Endothelial cell of umbilical vein (primary cell): ENCODE data around the gene KMT5B. TPM values are rescaled to one million over a fixed set of nuclear protein-coding genes. Genes with fewer than 3 reads are reported as not detected.

Experiments
- BruUV-seq: library from RNA; stranded (reverse); fragments of 400-500 nt; replicated peaks from 2 replicates; lab custom pipeline; 2021; lab: Mats Ljungman, UMichigan
- CTCF ChIA-PET: fragments of 300-600, 350-600 bp; sonication (Branson Sonifier 250); formaldehyde crosslinking; loops from one replicate; lab custom pipeline; 2021; ENCODE audit warnings: antibody characterized with exemption, inconsistent platforms; lab: Charles Lee
- POLR2A ChIA-PET: fragments of 300-600, 350-600 bp; sonication (Branson Sonifier 250); formaldehyde crosslinking; loops from one replicate; lab custom pipeline; 2021; ENCODE audit warnings: antibody characterized with exemption, inconsistent platforms; lab: Charles Lee
- DNase-seq: peaks from one replicate; pipeline ENCODE4 v3.0.0-alpha.2; 2011; ENCODE audit warnings: low read depth, low spot score
- FAIRE-seq: peaks from 2 replicates; lab custom pipeline; 2011; peaks lifted over from hg19 to GRCh38; lab: Jason Lieb, UNC
- H2AFZ ChIP-seq: 2 replicates; pipeline ENCODE4 v1.6.0; 2012; ENCODE audit warnings: low read depth, low read length, control low read depth, inconsistent platforms
- H3K27ac ChIP-seq: 2 replicates; pipeline ENCODE4 v1.5.1; 2011; ENCODE audit warnings: low read depth, mild to moderate bottlenecking, control low read depth, low read length, moderate library complexity; ENCODE audit not compliant: insufficient read depth
- H3K27me3 ChIP-seq, 2 experiments: 2 replicates each; pipeline versions ENCODE4 v1.6.0 to v1.6.1; 2011; ENCODE audit warnings: low read length in 2 of 2, mixed read lengths in 1 of 2; ENCODE audit not compliant: control insufficient read depth in 2 of 2, insufficient read depth in 2 of 2
- H3K36me3 ChIP-seq, 2 experiments: 2 replicates in 1 of 2; 3 replicates in 1 of 2; pipeline ENCODE4 v1.5.1; 2011; ENCODE audit warnings: low read length in 2 of 2, mild to moderate bottlenecking in 1 of 2, moderate library complexity in 1 of 2; ENCODE audit not compliant: control insufficient read depth in 2 of 2, insufficient read depth in 2 of 2; ENCODE audit errors: extremely low read depth in 1 of 2
- H3K4me1 ChIP-seq: 3 replicates; pipeline ENCODE4 v1.5.1; 2011; ENCODE audit warnings: mild to moderate bottlenecking, low read length; ENCODE audit not compliant: control insufficient read depth, insufficient read depth; ENCODE audit errors: extremely low read depth
- H3K4me2 ChIP-seq: 2 replicates; pipeline ENCODE4 v1.6.1; 2011; ENCODE audit warnings: low read length, control low read depth, mixed read lengths; ENCODE audit not compliant: insufficient read depth
- H3K4me3 ChIP-seq, 3 experiments: fragments of 200-600 bp in 1 of 3; sonication (generic), shearing (Covaris generic) in 1 of 3; replicated peaks in 1 of 3; 2 replicates each; pipeline ENCODE4 v1.5.1; 2011 to 2016; ENCODE audit warnings: control low read depth in 3 of 3, low read length in 3 of 3, mild to moderate bottlenecking in 2 of 3, inconsistent platforms in 1 of 3, low read depth in 1 of 3, moderate library complexity in 1 of 3; ENCODE audit not compliant: insufficient read depth in 1 of 3
- H3K79me2 ChIP-seq: 2 replicates; pipeline ENCODE4 v1.6.0; 2012; ENCODE audit warnings: low read length, inconsistent platforms; ENCODE audit not compliant: control insufficient read depth, insufficient read depth
- H3K9ac ChIP-seq: replicated peaks from 2 replicates; pipeline ENCODE3; 2011; ENCODE audit warnings: low read length, control low read depth; ENCODE audit not compliant: insufficient read depth; ENCODE audit errors: extremely low read depth
- H3K9me1 ChIP-seq: replicated peaks from 3 replicates; pipeline ENCODE4 v1.6.0; 2011; ENCODE audit warnings: mild to moderate bottlenecking, low read length; ENCODE audit not compliant: control insufficient read depth, insufficient read depth; ENCODE audit errors: extremely low read depth
- H3K9me3 ChIP-seq: replicated peaks from 2 replicates; pipeline ENCODE4 v1.5.1; 2012; ENCODE audit warnings: low read length, inconsistent platforms; ENCODE audit not compliant: control insufficient read depth, insufficient read depth
- H4K20me1 ChIP-seq: replicated peaks from 2 replicates; pipeline ENCODE3; 2011; ENCODE audit warnings: mild to moderate bottlenecking, low read length; ENCODE audit not compliant: control insufficient read depth, insufficient read depth; ENCODE audit errors: extremely low read depth
- CTCF ChIP-seq, 2 donors: IDR thresholded peaks; 1 replicate in 1 of 2; 2 replicates in 1 of 2; pipeline ENCODE4 v1.5.1; 2011; ENCODE audit warnings: low read length in 2 of 2, mild to moderate bottlenecking in 2 of 2, moderate library complexity in 2 of 2, control low read depth in 1 of 2, inconsistent platforms in 1 of 2, low read depth in 1 of 2; ENCODE audit not compliant: insufficient read depth in 1 of 2; ENCODE audit errors: extremely low read depth in 1 of 2
- EZH2 ChIP-seq: IDR thresholded peaks from 2 replicates; pipeline ENCODE4 v1.6.1; 2012; ENCODE audit warnings: borderline replicate concordance, low read depth, mild to moderate bottlenecking, moderate library complexity, low read length, inconsistent platforms; ENCODE audit not compliant: severe bottlenecking
- FOS ChIP-seq: IDR thresholded peaks from 2 replicates; pipeline ENCODE4 v1.6.1; 2011; ENCODE audit warnings: mild to moderate bottlenecking, low read length, moderate library complexity, borderline replicate concordance; ENCODE audit not compliant: insufficient read depth
- GATA2 ChIP-seq: IDR thresholded peaks from 2 replicates; pipeline ENCODE4 v1.7.0; 2011; ENCODE audit warnings: low read depth, mild to moderate bottlenecking, moderate library complexity, mixed read lengths, low read length; ENCODE audit not compliant: insufficient read length, insufficient read depth
- JUN ChIP-seq: IDR thresholded peaks from 2 replicates; pipeline ENCODE4 v1.6.1; 2011; ENCODE audit warnings: borderline replicate concordance, low read depth; ENCODE audit not compliant: insufficient read length, insufficient read depth
- MAX ChIP-seq: IDR thresholded peaks from 2 replicates; pipeline ENCODE4 v1.6.1; 2011; ENCODE audit not compliant: insufficient read depth, insufficient read length
- MYC ChIP-seq: IDR thresholded peaks from one replicate; pipeline ENCODE4 v1.6.1; 2011; ENCODE audit warnings: mild to moderate bottlenecking, low read depth, low read length
- POLR2A ChIP-seq: IDR thresholded peaks from 2 replicates; pipeline ENCODE4 v1.6.1; 2012; ENCODE audit warnings: low read depth, mild to moderate bottlenecking, control low read depth, low read length
- POLR2AphosphoS5 ChIP-seq: IDR thresholded peaks from 2 replicates; pipeline ENCODE4 v1.6.1; 2012; ENCODE audit warnings: low read depth, mild to moderate bottlenecking, control low read depth, low read length, moderate library complexity; ENCODE audit not compliant: insufficient read depth
- dilution Hi-C: fragments of 300-500 bp; cut with MboI; formaldehyde crosslinking; loops from one replicate; pipeline ENCODE4 v1.15.0; 2019; ENCODE audit warnings: low sequenced_read_pairs; ENCODE audit not compliant: extremely low pct_ligation_motif_present
- intact Hi-C: fragments of 100-400 bp; cut with micrococcal nuclease; formaldehyde crosslinking; loops from one replicate; pipeline ENCODE4 v1.10.0; 2022
- polyA plus RNA-seq, 4 experiments: library from polyadenylated mRNA; depleted of rRNA in 3 of 4; stranded (reverse) in 3 of 4; unstranded in 1 of 4; fragments of >200 nt; gene quantifications; 2 replicates each; pipeline versions ENCODE4 v1.2.1 to v1.2.3, GENCODE V29; 2011 to 2012; ENCODE audit warnings: missing spikeins in 1 of 4
- total RNA-seq: library from RNA; stranded (reverse); gene quantifications from 2 replicates; pipeline ENCODE4 v1.2.3, GENCODE V29; 2021

KMT5B gene
- total and polyA plus RNA-seq, 2 donors (not counting 3 experiments of a cell fraction or from before 2014, with no cell fraction given) = 10.1 to 36.3 TPM

GRCh38 chr11:68196219-68196618 is 16.9 kb downstream of the KMT5B start:
- POLR2A ChIA-PET = no interaction called here
- Histone ChIP-seq H3K27ac (no peak overlapping the region), H3K4me1 (no peaks in the 10 kb centered on the region), H3K9me3 (no peaks in the 10 kb centered on the region), H2AFZ (no peak overlapping the region), H3K4me2 (no peak overlapping the region), H3K27me3 (no peaks in the 10 kb centered on the region), H3K9me1 (no peaks in the 10 kb centered on the region), H3K4me3 (no peak overlapping the region), H3K36me3 (no peaks in the 10 kb centered on the region), H4K20me1 (peaks cover 9% of the 10 kb centered on the region), H3K9ac (no peak overlapping the region), H3K79me2 (peaks cover 76% of the 10 kb centered on the region)
- no peak for TF ChIP-seq JUN
- no peak for TF ChIP-seq MAX
- TF ChIP-seq POLR2A = no peak
- TF ChIP-seq GATA2 = no peak
- TF ChIP-seq EZH2 = no peak
- no peak for TF ChIP-seq POLR2AphosphoS5
- no peak for TF ChIP-seq CTCF (IDR thresholded peaks at IDR 0.05; ENCODE audit: extremely low read depth in 1 of 2, insufficient read depth in 1 of 2, low read depth in 1 of 2, low read length in 2 of 2)
- TF ChIP-seq MYC = no peak
- TF ChIP-seq FOS = no peak
- no peak for DNase-seq
- FAIRE-seq = no peak
- dilution Hi-C loops = no loop called here
- intact Hi-C loops = no loop called here
- BruUV-seq = no TSS peak
- CTCF ChIA-PET = interaction anchor here (1.4 kb wide), 1 partner anchor 13 kb away, joined by 5 read pairs; no protein-coding TSS in a partner anchor
